Smooth muscle cell of bladder (primary cell): ENCODE results near the gene ALDH3A1. TPM values are rescaled to one million over a fixed set of nuclear protein-coding genes. Genes with fewer than 3 reads are reported as not detected.

ENCODE experiments used
- total RNA-seq: library from RNA; depleted of rRNA; stranded (reverse); fragments of >200 nt; gene quantifications from 2 replicates; pipeline ENCODE4 v1.2.3, GENCODE V29; 2014

Gene ALDH3A1
- total RNA-seq = 0.28 TPM in 2 replicates

GRCh38 chr17:19747829-19748806 lies at the start of gene ALDH3A1:
Gene ALDH3A1, minus strand, starts transcription at chr17:19748298. Its CDS starts 3,169 bp downstream, at chr17:19745129.

DNA sequence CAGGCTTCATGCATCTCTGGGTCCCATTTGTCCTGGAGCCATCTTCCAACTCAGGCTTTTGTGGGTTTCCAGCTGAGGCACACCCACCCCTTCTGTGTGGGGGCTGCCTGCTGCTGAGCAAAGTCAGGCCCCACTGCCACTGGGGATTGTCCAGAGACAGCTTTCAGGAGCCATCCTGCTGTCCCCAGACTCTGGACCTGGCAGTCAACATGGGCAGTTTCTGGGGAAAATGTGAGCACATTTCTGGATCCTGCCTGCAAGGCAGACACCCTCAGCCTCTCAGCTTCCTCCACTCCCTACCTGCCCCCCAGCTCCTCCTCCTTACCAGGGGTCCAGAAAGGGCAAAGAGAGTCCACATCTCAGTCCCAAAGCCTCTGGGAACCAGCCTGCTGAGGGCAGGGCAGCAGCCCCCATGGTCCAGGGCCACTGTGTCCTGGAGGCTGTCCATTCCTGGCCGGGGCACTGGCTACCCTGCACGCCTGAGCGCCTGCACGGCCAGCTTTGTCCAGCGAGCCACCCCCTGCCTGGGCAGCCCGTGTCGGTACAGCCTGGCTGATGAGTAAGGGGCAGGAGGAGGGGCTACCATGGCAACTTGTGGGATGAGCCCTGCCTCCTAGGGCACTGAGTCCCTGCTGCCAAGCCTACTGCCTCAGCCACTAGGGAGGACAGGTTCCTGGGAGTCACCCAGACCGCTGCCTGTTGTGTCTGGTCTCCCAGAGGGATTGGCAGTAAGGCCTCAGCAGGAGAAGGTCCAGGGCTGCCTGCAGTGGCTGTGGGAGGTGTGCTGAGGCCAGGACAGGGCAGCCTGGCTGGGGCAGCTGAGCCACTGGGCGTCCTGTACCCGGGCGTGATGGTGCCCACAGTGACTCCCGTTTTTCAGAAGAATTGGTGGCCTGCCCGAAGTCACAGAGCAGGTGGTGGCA lies 31.7 kb downstream of the ALDH3A1 start, which contains the start of gene SLC47A2:
Gene SLC47A2, minus strand, starts transcription at position 477 of the 923 bp plus-strand sequence. Its CDS starts 29 bp downstream, at position 448.

Other genes with a start within 250 kb of the ALDH3A1 start
- 1.6 and 1.7 TPM in 2 replicates for gene SLC47A1, start 214.4 kb downstream of the ALDH3A1 start, total RNA-seq
- 37.8 and 57.2 TPM in 2 replicates for gene ALDH3A2, start 99.5 kb downstream of the ALDH3A1 start, total RNA-seq
- not detected in 2 replicates for gene SLC47A2, start 31.7 kb downstream of the ALDH3A1 start, total RNA-seq
- 50.5 and 54.3 TPM in 2 replicates for gene ULK2, start 119.6 kb upstream of the ALDH3A1 start, total RNA-seq
- gene AKAP10, start 229.5 kb upstream of the ALDH3A1 start, total RNA-seq = 21.0 and 21.7 TPM in 2 replicates